IMR-90 (cell line): ENCODE results near the gene CEBPG. TPM values are rescaled to one million over a fixed set of nuclear protein-coding genes. Genes with fewer than 3 reads are reported as not detected.

Experiments used
- ATAC-seq: fragments of 200-7000 bp; cut with Tn5 transposase; 2 replicates; pipeline ENCODE4 v1.9.1; 2020; ENCODE audit warnings: low read depth, mild to moderate bottlenecking, moderate library complexity
- BruUV-seq: library from RNA; stranded (reverse); fragments of 400-500 nt; replicated peaks from 2 replicates; lab custom pipeline; 2021; lab: Mats Ljungman, UMichigan
- CTCF ChIA-PET: fragments of 300-600 bp; formaldehyde crosslinking; extraction: SDS; loops from one replicate; lab custom pipeline; 2021; ENCODE audit warnings: antibody characterized with exemption; lab: Yijun Ruan, JAX
- POLR2A ChIA-PET: fragments of 300-600 bp; sonication (Branson Sonifier 250); formaldehyde crosslinking; loops from one replicate; lab custom pipeline; 2022; ENCODE audit warnings: antibody characterized with exemption; ENCODE audit not compliant: unreplicated experiment; lab: Charles Lee
- DNase-seq: peaks from one replicate; pipeline ENCODE4 v3.0.0; 2013
- H2AFZ ChIP-seq: replicated peaks from 2 replicates; pipeline ENCODE3; 2013; ENCODE audit warnings: low read length, mild to moderate bottlenecking; ENCODE audit not compliant: poor library complexity
- H2AK5ac ChIP-seq: 2 replicates; pipeline ENCODE4 v1.6.1; 2013; ENCODE audit warnings: low read depth, low read length, inconsistent platforms
- H2AK9ac ChIP-seq: replicated peaks from 2 replicates; pipeline ENCODE3; 2013; ENCODE audit warnings: mild to moderate bottlenecking, low read depth, low read length, moderate library complexity; ENCODE audit not compliant: poor library complexity
- H2BK120ac ChIP-seq: 2 replicates; pipeline ENCODE4 v1.6.1; 2013; ENCODE audit warnings: low read depth, low read length, inconsistent platforms
- H2BK15ac ChIP-seq: 3 replicates; pipeline ENCODE4 v1.6.1; 2013; ENCODE audit warnings: low read depth, low read length, inconsistent platforms
- H2BK20ac ChIP-seq: 2 replicates; pipeline ENCODE4 v1.6.1; 2013; ENCODE audit warnings: low read depth, mild to moderate bottlenecking, inconsistent platforms, low read length, moderate library complexity
- H2BK5ac ChIP-seq: 2 replicates; pipeline ENCODE4 v1.6.1; 2013; ENCODE audit warnings: mild to moderate bottlenecking, low read depth, low read length, inconsistent platforms; ENCODE audit not compliant: poor library complexity, severe bottlenecking
- H3K14ac ChIP-seq: replicated peaks from 2 replicates; pipeline ENCODE4 v1.6.1; 2013; ENCODE audit warnings: low read depth, low read length, inconsistent platforms
- H3K18ac ChIP-seq: 2 replicates; pipeline ENCODE4 v1.6.1; 2013; ENCODE audit warnings: low read depth, low read length, control low read depth
- H3K23ac ChIP-seq: 2 replicates; pipeline ENCODE4 v1.6.1; 2013; ENCODE audit warnings: low read depth, low read length, inconsistent platforms
- H3K27ac ChIP-seq: 2 replicates; pipeline ENCODE4 v1.5.1; 2013; ENCODE audit warnings: mild to moderate bottlenecking, control low read depth, low read length; ENCODE audit not compliant: insufficient read depth
- H3K27me3 ChIP-seq: 2 replicates; pipeline ENCODE4 v1.6.1; 2013; ENCODE audit warnings: low read length; ENCODE audit not compliant: control insufficient read depth, insufficient read depth
- H3K36me3 ChIP-seq: 2 replicates; pipeline ENCODE4 v1.6.1; 2013; ENCODE audit warnings: low read length, mixed read lengths; ENCODE audit not compliant: control insufficient read depth, insufficient read depth
- H3K4ac ChIP-seq: 2 replicates; pipeline ENCODE4 v1.6.1; 2013; ENCODE audit warnings: low read depth, low read length, inconsistent platforms
- H3K4me1 ChIP-seq: 2 replicates; pipeline ENCODE4 v1.6.1; 2013; ENCODE audit warnings: low read length, mixed read lengths; ENCODE audit not compliant: control insufficient read depth, insufficient read depth
- H3K4me2 ChIP-seq: 2 replicates; pipeline ENCODE4 v1.6.1; 2013; ENCODE audit warnings: low read depth, mild to moderate bottlenecking, control low read depth, low read length, moderate library complexity
- H3K4me3 ChIP-seq: 2 replicates; pipeline ENCODE4 v1.5.1; 2013; ENCODE audit warnings: low read depth, mild to moderate bottlenecking, control low read depth, low read length, moderate library complexity; ENCODE audit not compliant: insufficient read depth
- H3K56ac ChIP-seq: 2 replicates; pipeline ENCODE4 v1.6.1; 2013; ENCODE audit warnings: low read length, inconsistent platforms; ENCODE audit not compliant: insufficient read depth; ENCODE audit errors: extremely low read depth
- H3K79me1 ChIP-seq, 2 experiments: 2 replicates each; pipeline ENCODE4 v1.6.1; 2013; ENCODE audit warnings: low read length in 2 of 2, inconsistent platforms in 1 of 2, low read depth in 1 of 2
- H3K9ac ChIP-seq: 2 replicates; pipeline ENCODE4 v1.6.1; 2013; ENCODE audit warnings: low read depth, low read length, control low read depth
- H3K9me1 ChIP-seq: 2 replicates; pipeline ENCODE4 v1.6.1; 2013; ENCODE audit warnings: low read length, inconsistent platforms; ENCODE audit not compliant: insufficient read depth
- H3K9me3 ChIP-seq: 2 replicates; pipeline ENCODE4 v1.6.1; 2013; ENCODE audit warnings: low read length; ENCODE audit not compliant: control insufficient read depth, insufficient read depth
- H4K20me1 ChIP-seq: 2 replicates; pipeline ENCODE4 v1.6.1; 2013; ENCODE audit warnings: low read length, inconsistent platforms; ENCODE audit not compliant: insufficient read depth
- H4K5ac ChIP-seq: 2 replicates; pipeline ENCODE4 v1.6.1; 2013; ENCODE audit warnings: mild to moderate bottlenecking, low read depth, low read length, control low read depth
- H4K8ac ChIP-seq, 2 experiments: 2 replicates each; pipeline ENCODE4 v1.6.1; 2013; ENCODE audit warnings: low read depth in 2 of 2, low read length in 2 of 2, control low read depth in 1 of 2, inconsistent platforms in 1 of 2
- H4K91ac ChIP-seq: 2 replicates; pipeline ENCODE4 v1.6.1; 2013; ENCODE audit warnings: low read depth, low read length, inconsistent platforms; ENCODE audit not compliant: insufficient read depth
- CHD1 ChIP-seq: IDR thresholded peaks from 2 replicates; pipeline ENCODE4 v1.6.1; 2012; ENCODE audit warnings: low read depth, low read length, improper control_type of control experiment
- CTCF ChIP-seq: conservative IDR thresholded peaks from 2 replicates; pipeline ENCODE4 v1.5.1; 2012; ENCODE audit warnings: mild to moderate bottlenecking, low read depth, low read length, improper control_type of control experiment
- MAZ ChIP-seq: IDR thresholded peaks from 2 replicates; pipeline ENCODE4 v1.6.1; 2012; ENCODE audit warnings: low read depth, mild to moderate bottlenecking, low read length, improper control_type of control experiment, moderate library complexity, borderline replicate concordance
- POLR2A ChIP-seq: IDR thresholded peaks from 2 replicates; pipeline ENCODE4 v1.6.1; 2012; ENCODE audit warnings: mild to moderate bottlenecking, low read depth, low read length
- RFX5 ChIP-seq: IDR thresholded peaks from 2 replicates; pipeline ENCODE4 v1.8.0; 2012; ENCODE audit warnings: low read depth, mild to moderate bottlenecking, low read length, moderate library complexity
- WGBS, 2 experiments: methylation state at CpG; one replicate each; pipeline versions ENCODE4 v1.1.5 to v1.1.7; 2013; ENCODE audit warnings: missing lambda C conversion rate in 2 of 2; ENCODE audit not compliant: insufficient read length in 1 of 2; ENCODE audit errors: extremely low coverage in 2 of 2; 5-methylcytosine and 5-hydroxymethylcytosine counted together
- dilution Hi-C: fragments of 300-500 bp; cut with HindIII; formaldehyde crosslinking; loops from one replicate; pipeline ENCODE4 v1.14.3; 2018; ENCODE audit warnings: low sequenced_read_pairs; ENCODE audit not compliant: unreplicated experiment
- in situ Hi-C: fragments of 300-500 bp; cut with MboI; formaldehyde crosslinking; loops from 3 replicates; pipeline ENCODE4 v1.14.3; 2019; ENCODE audit warnings: low sequenced_read_pairs, inconsistent platforms, mixed read lengths
- intact Hi-C: fragments of 100-400 bp; cut with micrococcal nuclease; formaldehyde crosslinking; loops from 2 replicates; pipeline ENCODE4 v1.10.0; 2022
- polyA plus RNA-seq, 3 experiments: library from polyadenylated mRNA; depleted of rRNA; stranded (reverse); fragments of >200 nt; gene quantifications; 2 replicates each; pipeline ENCODE4 v1.2.3, GENCODE V29; 2012; ENCODE audit warnings: low replicate concordance in 1 of 3
- total RNA-seq: library from RNA; depleted of rRNA; stranded (reverse); fragments of >200 nt; gene quantifications from 2 replicates; pipeline ENCODE4 v1.2.3, GENCODE V29; 2012

CEBPG gene
- total and polyA plus RNA-seq, 2 of the 4 experiments (the other 2 are of a cell fraction): 9.2 to 14.3 TPM

- Histone ChIP-seq H2AK5ac (no peak overlapping the region), H4K91ac (no peak overlapping the region), H3K79me1 (no peaks in the 10 kb centered on the region), H3K27ac (no peak overlapping the region), H3K36me3 (no peaks in the 10 kb centered on the region), H4K5ac (no peak overlapping the region), H3K4ac (no peak overlapping the region), H2BK120ac (no peak overlapping the region), H4K8ac (no peak overlapping the region), H3K27me3 (peaks cover 5% of the 10 kb centered on the region), H3K18ac (no peak overlapping the region), H2AFZ (no peak overlapping the region), H3K4me3 (no peak overlapping the region), H2BK5ac (no peak overlapping the region), H3K9ac (no peak overlapping the region), H3K9me1 (no peaks in the 10 kb centered on the region), H3K4me1 (no peaks in the 10 kb centered on the region), H3K14ac (no peak overlapping the region), H3K4me2 (no peak overlapping the region), H4K20me1 (no peaks in the 10 kb centered on the region), H3K9me3 (no peaks in the 10 kb centered on the region), H2AK9ac (no peak overlapping the region), H3K56ac (no peak overlapping the region), H2BK15ac (no peak overlapping the region), H3K23ac (no peak overlapping the region), H2BK20ac (no peak overlapping the region)
- ChIA-PET POLR2A (no interaction called here), CTCF (no interaction called here)
- DNase-seq: no peak
- no TSS peak for BruUV-seq
- WGBS, 2 experiments: no CpG with 5 or more reads among the region's 10 CpGs
- intact Hi-C loops (no loop called here), dilution Hi-C loops (no loop called here), in situ Hi-C loops (no loop called here)
- TF ChIP-seq CTCF (no peak), POLR2A (no peak), MAZ (no peak), CHD1 (no peak), RFX5 (no peak)
- no peak for ATAC-seq
Observed at GRCh38 chr19:33347300-33347699, 26.2 kb upstream of the CEBPG start.
